CD4-positive, alpha-beta T cell (primary cell): ENCODE data around the gene CNTN4. TPM values are rescaled to one million over a fixed set of nuclear protein-coding genes. Genes with fewer than 3 reads are reported as not detected.

Source experiments
- ATAC-seq: fragments of 200-7000 bp; cut with Tn5 transposase; one replicate; pipeline ENCODE4 v1.10.0; 2022; ENCODE audit warnings: mild to moderate bottlenecking; ENCODE audit not compliant: poor library complexity
- CTCF ChIA-PET: fragments of 350-600 bp; sonication (Branson Sonifier 250); formaldehyde crosslinking; loops from one replicate; lab custom pipeline; 2021; ENCODE audit warnings: antibody characterized with exemption, inconsistent platforms; lab: Charles Lee
- POLR2A ChIA-PET: fragments of 350-600 bp; sonication (Branson Sonifier 250); formaldehyde crosslinking; loops from one replicate; lab custom pipeline; 2021; ENCODE audit warnings: antibody characterized with exemption, inconsistent platforms; lab: Charles Lee
- DNase-seq, 14 experiments: peaks; one replicate each; pipeline ENCODE4 v3.0.0-alpha.2; 2013 to 2020; ENCODE audit warnings: mixed read lengths in 2 of 14
- H3K27ac ChIP-seq, 2 donors: one replicate each; pipeline versions ENCODE4 v1.5.1 to v1.7.0; 2013; ENCODE audit warnings: low read length in 2 of 2, low read depth in 1 of 2, mild to moderate bottlenecking in 1 of 2
- H3K27me3 ChIP-seq, 2 experiments: 1 replicate in 1 of 2; 2 replicates in 1 of 2; pipeline versions ENCODE4 v1.6.1 to v1.7.0; 2013; ENCODE audit warnings: low read length in 2 of 2, control low read depth in 1 of 2, mild to moderate bottlenecking in 1 of 2, moderate library complexity in 1 of 2; ENCODE audit not compliant: insufficient read depth in 2 of 2, control insufficient read depth in 1 of 2
- H3K36me3 ChIP-seq: one replicate; pipeline ENCODE4 v1.6.1; 2013; ENCODE audit warnings: low read length, control low read depth; ENCODE audit not compliant: insufficient read depth
- H3K4me1 ChIP-seq: one replicate; pipeline ENCODE4 v1.6.1; 2013; ENCODE audit warnings: low read length, control low read depth; ENCODE audit not compliant: insufficient read depth
- H3K4me3 ChIP-seq: one replicate; pipeline ENCODE4 v1.5.1; 2013; ENCODE audit warnings: mild to moderate bottlenecking, low read length, moderate library complexity
- H3K9me3 ChIP-seq, 2 experiments: 1 replicate in 1 of 2; 2 replicates in 1 of 2; pipeline versions ENCODE4 v1.6.1 to v1.7.0; 2013; ENCODE audit warnings: low read length in 2 of 2, mild to moderate bottlenecking in 2 of 2, control low read depth in 1 of 2, moderate library complexity in 1 of 2; ENCODE audit not compliant: control insufficient read depth in 1 of 2, insufficient read depth in 1 of 2
- H3K27ac Mint-ChIP-seq: one replicate; pipeline ENCODE4 v1.8.0; 2020; ENCODE audit warnings: mixed read lengths
- H3K27me3 Mint-ChIP-seq: one replicate; pipeline ENCODE4 v1.8.0; 2021; ENCODE audit warnings: mixed read lengths
- H3K36me3 Mint-ChIP-seq: one replicate; pipeline ENCODE4 v1.8.0; 2021; ENCODE audit warnings: low read depth, mixed read lengths
- H3K4me1 Mint-ChIP-seq: one replicate; pipeline ENCODE4 v1.8.0; 2021; ENCODE audit warnings: low read depth, mixed read lengths
- H3K4me3 Mint-ChIP-seq: one replicate; pipeline ENCODE4 v1.8.0; 2020; ENCODE audit warnings: mild to moderate bottlenecking, mixed read lengths
- H3K9me3 Mint-ChIP-seq: one replicate; pipeline ENCODE4 v1.8.0; 2020; ENCODE audit warnings: mixed read lengths
- intact Hi-C, 2 experiments: fragments of 100-400 bp; cut with DNase I in 1 of 2; cut with micrococcal nuclease in 1 of 2; formaldehyde crosslinking; loops; one replicate each; pipeline versions ENCODE4 v1.15.1 to v1.9.0; 2023 to 2025; cut with DNase I, micrococcal nuclease
- total RNA-seq, 174 experiments: library from RNA in 2 of 174; stranded (reverse) in 2 of 174; gene quantifications; one replicate each; pipeline ENCODE4 v1.2.3 and lab custom pipeline; 2021 to 2026
- TF ChIP-seq, protein P1 (sequence below): fragments of 200-600 bp; IDR thresholded peaks from one replicate; pipeline ENCODE4 v1.8.0; 2022; ENCODE audit warnings: antibody characterized with exemption, mild to moderate bottlenecking

CNTN4 gene
- total RNA-seq, 2 experiments from 2014 or later: not detected

DNA sequence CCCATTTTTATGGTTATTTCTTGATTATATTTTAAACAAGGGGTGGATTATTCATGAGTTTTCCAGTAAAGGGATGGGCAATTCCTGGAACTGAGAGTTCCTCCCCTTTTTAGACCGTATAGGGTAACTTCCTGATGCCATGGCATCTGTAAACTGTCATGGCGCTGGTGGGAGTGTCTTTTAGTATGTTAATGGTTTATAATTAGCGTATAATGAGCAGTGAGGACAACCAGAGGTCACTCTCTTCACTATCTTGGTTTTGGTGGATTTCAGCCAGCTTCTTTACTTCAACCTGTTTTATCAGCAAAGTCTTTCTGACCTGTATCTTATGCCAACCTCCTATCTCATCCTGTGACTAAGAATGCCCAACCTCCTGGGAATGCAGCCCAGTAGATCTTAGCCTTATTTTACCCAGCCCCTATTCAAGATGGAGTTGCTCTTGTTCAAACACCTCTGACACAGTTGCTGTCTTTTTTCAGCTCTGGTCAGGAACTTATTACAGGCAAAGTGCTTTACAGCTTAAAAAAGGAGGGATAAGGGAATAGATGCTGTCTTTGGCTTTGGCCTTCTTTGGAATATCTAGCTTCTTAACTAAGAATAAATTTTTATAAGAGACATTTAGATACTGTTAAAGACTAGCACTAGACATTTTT, 257.8 kb downstream of the CNTN4 start:
- Mint-ChIP-seq H3K4me1 (no peaks in the 10 kb centered on the region), H3K9me3 (no peaks in the 10 kb centered on the region), H3K4me3 (no peak overlapping the region), H3K36me3 (no peaks in the 10 kb centered on the region), H3K27ac (no peak overlapping the region), H3K27me3 (no peaks in the 10 kb centered on the region)
- H3K27me3 ChIP-seq: no peaks in the 10 kb centered on the region
- intact Hi-C loops: no loop called here
- no peaks in the 10 kb centered on the region for H3K4me1 ChIP-seq
- TF ChIP-seq, protein P1, sequence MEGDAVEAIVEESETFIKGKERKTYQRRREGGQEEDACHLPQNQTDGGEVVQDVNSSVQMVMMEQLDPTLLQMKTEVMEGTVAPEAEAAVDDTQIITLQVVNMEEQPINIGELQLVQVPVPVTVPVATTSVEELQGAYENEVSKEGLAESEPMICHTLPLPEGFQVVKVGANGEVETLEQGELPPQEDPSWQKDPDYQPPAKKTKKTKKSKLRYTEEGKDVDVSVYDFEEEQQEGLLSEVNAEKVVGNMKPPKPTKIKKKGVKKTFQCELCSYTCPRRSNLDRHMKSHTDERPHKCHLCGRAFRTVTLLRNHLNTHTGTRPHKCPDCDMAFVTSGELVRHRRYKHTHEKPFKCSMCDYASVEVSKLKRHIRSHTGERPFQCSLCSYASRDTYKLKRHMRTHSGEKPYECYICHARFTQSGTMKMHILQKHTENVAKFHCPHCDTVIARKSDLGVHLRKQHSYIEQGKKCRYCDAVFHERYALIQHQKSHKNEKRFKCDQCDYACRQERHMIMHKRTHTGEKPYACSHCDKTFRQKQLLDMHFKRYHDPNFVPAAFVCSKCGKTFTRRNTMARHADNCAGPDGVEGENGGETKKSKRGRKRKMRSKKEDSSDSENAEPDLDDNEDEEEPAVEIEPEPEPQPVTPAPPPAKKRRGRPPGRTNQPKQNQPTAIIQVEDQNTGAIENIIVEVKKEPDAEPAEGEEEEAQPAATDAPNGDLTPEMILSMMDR: no peak
- DNase-seq (no peak), ATAC-seq (no peak)
- POLR2A ChIA-PET: no interaction called here
- H3K27ac ChIP-seq: no peak overlapping the region
- H3K4me3 ChIP-seq: no peak overlapping the region
- H3K9me3 ChIP-seq: peaks cover 0 to 13% of the 10 kb centered on the region in 2 experiments
- no peaks in the 10 kb centered on the region for H3K36me3 ChIP-seq
- CTCF ChIA-PET: no interaction called here

DNA sequence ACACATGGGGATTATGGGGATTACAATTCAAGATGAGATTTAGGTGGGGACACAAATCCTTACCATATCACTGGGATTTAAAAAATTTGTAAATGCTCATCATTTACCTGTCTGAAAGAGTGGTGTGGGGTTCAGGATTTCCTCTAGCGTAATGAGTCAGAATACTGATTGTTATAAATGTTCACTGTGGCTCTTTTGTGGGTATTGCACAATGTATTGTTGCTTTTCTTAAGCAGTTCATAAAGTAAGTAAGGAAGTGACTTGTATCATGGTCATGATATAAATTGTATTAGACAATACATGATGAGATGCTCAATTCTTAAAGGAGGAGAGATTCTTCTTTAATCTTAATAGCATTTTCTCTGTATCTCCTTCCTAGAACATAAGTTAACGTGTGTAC, 262.1 kb downstream of the CNTN4 start:
- no peaks in the 10 kb centered on the region for H3K36me3 ChIP-seq
- DNase-seq (no peak), ATAC-seq (no peak)
- TF ChIP-seq, protein P1: no peak
- no peaks in the 10 kb centered on the region for H3K27me3 ChIP-seq
- H3K36me3 Mint-ChIP-seq: no peaks in the 10 kb centered on the region
- no peaks in the 10 kb centered on the region for H3K4me1 ChIP-seq
- H3K27me3 Mint-ChIP-seq: no peaks in the 10 kb centered on the region
- H3K4me1 Mint-ChIP-seq: no peaks in the 10 kb centered on the region
- no peak overlapping the region for H3K4me3 Mint-ChIP-seq
- H3K9me3 ChIP-seq: peaks cover 0 to 4% of the 10 kb centered on the region in 2 experiments
- no peaks in the 10 kb centered on the region for H3K9me3 Mint-ChIP-seq
- POLR2A ChIA-PET: no interaction called here
- H3K27ac ChIP-seq: no peak overlapping the region
- H3K4me3 ChIP-seq: no peak overlapping the region
- CTCF ChIA-PET: no interaction called here
- no peak overlapping the region for H3K27ac Mint-ChIP-seq
- intact Hi-C loops: no loop called here

DNA sequence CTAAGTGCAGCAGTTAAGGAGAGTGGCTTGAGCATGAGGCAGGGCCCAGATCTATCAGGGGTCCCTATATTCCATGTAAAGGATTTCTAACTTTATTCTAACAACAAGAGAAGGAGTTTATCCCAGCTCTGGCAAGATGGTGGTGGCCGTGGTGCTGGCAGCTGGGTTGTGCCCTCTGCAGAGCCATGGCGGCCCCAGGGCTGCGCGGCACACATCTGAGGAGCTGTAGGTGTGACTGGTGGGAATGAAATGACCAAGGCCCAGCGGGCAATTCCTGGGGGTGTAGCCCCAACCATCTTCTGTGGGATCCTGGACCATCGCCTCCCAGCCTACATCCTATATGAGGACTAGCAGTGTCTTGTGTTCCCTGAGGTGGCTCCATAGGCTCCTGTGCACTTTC, 263.5 kb downstream of the CNTN4 start:
- no peaks in the 10 kb centered on the region for H3K27me3 ChIP-seq
- no peak for ATAC-seq
- no peaks in the 10 kb centered on the region for H3K4me1 Mint-ChIP-seq
- no peak overlapping the region for H3K27ac ChIP-seq
- POLR2A ChIA-PET: no interaction called here
- H3K4me3 Mint-ChIP-seq: no peak overlapping the region
- TF ChIP-seq, protein P1: no peak
- no peaks in the 10 kb centered on the region for H3K36me3 Mint-ChIP-seq
- no peak overlapping the region for H3K4me3 ChIP-seq
- H3K9me3 Mint-ChIP-seq: no peaks in the 10 kb centered on the region
- intact Hi-C loops: no loop called here
- no peaks in the 10 kb centered on the region for H3K4me1 ChIP-seq
- no peaks in the 10 kb centered on the region for H3K27me3 Mint-ChIP-seq
- no peak overlapping the region for H3K27ac Mint-ChIP-seq
- DNase-seq: no peak
- H3K9me3 ChIP-seq: peaks cover 0 to 4% of the 10 kb centered on the region in 2 experiments
- CTCF ChIA-PET: no interaction called here
- no peaks in the 10 kb centered on the region for H3K36me3 ChIP-seq
